Heart left ventricle (tissue), 16 donors: Measurements from ENCODE around the gene HTR6. TPM values are rescaled to one million over a fixed set of nuclear protein-coding genes. Genes with fewer than 3 reads are reported as not detected.
"Not testable (repeated sequence)": the region's sequence is repeated elsewhere in the genome, so short reads cannot be mapped to it uniquely, and the experiment has no call there.

Source experiments
- ATAC-seq, 4 donors: fragments of 200-7000 bp; cut with Tn5 transposase; one replicate each; pipeline ENCODE4 v1.9.1; 2020 to 2022; ENCODE audit warnings: moderate library complexity in 4 of 4, mild to moderate bottlenecking in 3 of 4, moderate number of reproducible peaks in 1 of 4
- DNase-seq, 5 donors: peaks; one replicate each; pipeline ENCODE4 v3.0.0-alpha.2; 2020
- H3K27ac ChIP-seq, 12 donors: fragments of 200-600 bp; sonication (generic) in 4 of 12; one replicate each; pipeline versions ENCODE4 v1.5.0 to v1.8.0; 2016 to 2022; ENCODE audit warnings: mild to moderate bottlenecking in 2 of 12
- H3K27me3 ChIP-seq, 9 donors: fragments of 200-600 bp; sonication (generic) in 2 of 9; one replicate each; pipeline versions ENCODE4 v1.5.1 to v1.8.0; 2016 to 2022; ENCODE audit warnings: mild to moderate bottlenecking in 3 of 9
- H3K36me3 ChIP-seq, 9 donors: fragments of 200-600 bp; sonication (generic) in 2 of 9; one replicate each; pipeline versions ENCODE4 v1.5.0 to v1.8.0; 2018 to 2022; ENCODE audit warnings: mild to moderate bottlenecking in 2 of 9
- H3K4me1 ChIP-seq, 12 donors: fragments of 200-600 bp; sonication (generic) in 4 of 12; one replicate each; pipeline versions ENCODE4 v1.5.0 to v1.8.0; 2016 to 2022; ENCODE audit warnings: mild to moderate bottlenecking in 3 of 12
- H3K4me3 ChIP-seq, 12 donors: fragments of 200-600 bp; sonication (generic) in 4 of 12; one replicate each; pipeline versions ENCODE4 v1.5.0 to v1.8.0; 2017 to 2022; ENCODE audit warnings: mild to moderate bottlenecking in 9 of 12, moderate library complexity in 4 of 12
- H3K9me3 ChIP-seq, 12 donors: fragments of 200-600 bp; sonication (generic) in 4 of 12; one replicate each; pipeline versions ENCODE4 v1.5.0 to v1.8.0; 2016 to 2022; ENCODE audit warnings: mild to moderate bottlenecking in 1 of 12
- CTCF ChIP-seq, 12 donors: fragments of 200-600 bp; sonication (generic) in 4 of 12; IDR thresholded peaks; one replicate each; pipeline versions ENCODE4 v1.5.0 to v1.8.0; 2018 to 2022; ENCODE audit warnings: antibody characterized with exemption in 12 of 12, mild to moderate bottlenecking in 5 of 12
- POLR2A ChIP-seq, 2 donors: fragments of 450-650 bp; IDR thresholded peaks; one replicate each; pipeline ENCODE4 v1.6.1; 2017; ENCODE audit warnings: antibody characterized with exemption in 2 of 2, mild to moderate bottlenecking in 2 of 2, moderate library complexity in 2 of 2
- WGBS, 4 donors: extraction: QIAGEN DNeasy Blood & Tissue Kit in 2 of 4; methylation state at CpG; one replicate each; pipeline versions ENCODE4 v1.1.5 to v1.1.7; 2013 to 2018; 5-methylcytosine and 5-hydroxymethylcytosine counted together
- intact Hi-C, 10 donors: fragments of 100-400 bp; cut with DNase I; formaldehyde crosslinking; loops; one replicate each; pipeline versions ENCODE4 v1.11.1 to v1.14.2; 2022
- polyA plus RNA-seq, 2 donors: library from polyadenylated mRNA; stranded (reverse); fragments of 200-250 nt; gene quantifications; one replicate each; pipeline ENCODE4 v1.2.3, GENCODE V29; 2013
- total RNA-seq, 9 donors: library from RNA; depleted of rRNA in 2 of 9; stranded (reverse); fragments of >200 nt in 2 of 9; fragmentation: NEBNext Ultra II Directional in 3 of 9; extraction: Animal tissue kit (Norgen Biotek cat#: 25700) in 3 of 9; gene quantifications; one replicate each; pipeline versions ENCODE4 v1.1.0 to v1.2.4, GENCODE V29; 2016 to 2023
- donor health status: ischemic (EF 13 %, LVEDD 7.1; RV severe dilation, severe dysfunction).
- donor health status: healthy with polysubstance abuse.
- donor health status: DM: no; HTN: yes; CAD: no.
- donor health status: DM: no; HTN: no; CAD: no.
- donor health status: ischemic (EF 25% LVEDD 6.9; RV normal size, moderate dysfunction).
- donor health status: ischemic (EF 25% LVEDD 5.7; RV mildly dilated, moderate dysfunction).
- donor health status: healthy.
- donor health status: DM: yes; HTN: yes; CAD: no.
- donor health status: ischemic (EF 35%, LVEDD 5.7; RV mildly dilated, moderate dysfunction).
- donor health status: nonischemic (EF 11% LVEDD 7.7; RV severe dilation, severe dysfunction).
- donor health status: DM: yes; HTN: yes; CAD: no.
- donor health status: PGD.
- donor health status: ischemic (EF 29% LVEDD 5.4; RV normal size, mild dysfunction).
- donor health status: nonischemic (EF 23%, LVEDD 6.1; RV moderate dilation, normal function).

HTR6 gene
- total and polyA plus RNA-seq, 11 donors: not detected

DNA sequence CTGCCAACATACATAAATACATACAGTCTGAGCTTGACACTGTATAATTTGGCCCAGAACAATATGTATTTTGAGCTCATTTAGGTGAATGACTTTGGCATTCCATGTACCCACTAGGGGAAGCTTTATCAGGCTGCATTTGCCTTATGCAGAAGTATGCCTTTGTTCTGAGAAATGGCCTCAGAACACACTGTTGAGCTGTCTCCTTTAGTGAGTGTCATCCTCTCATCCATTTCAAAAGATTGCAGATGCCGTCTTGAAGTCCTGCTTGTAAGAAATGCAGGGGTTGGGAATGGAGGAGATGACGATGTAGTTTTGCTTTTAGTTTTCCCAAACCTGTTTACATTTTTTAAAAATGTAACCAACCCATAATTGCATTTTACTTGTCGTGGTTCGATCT is 35.3 kb upstream of the HTR6 start:
- peaks cover 0 to 57% (median 38%) of the 10 kb centered on the region in 9 donors for H3K36me3 ChIP-seq
- ATAC-seq (no peak), DNase-seq (no peak)
- TF ChIP-seq POLR2A (IDR thresholded peaks at IDR 0.05): no peak
- no peak for TF ChIP-seq CTCF (IDR thresholded peaks at IDR 0.05)
- H3K4me3 ChIP-seq: no peak overlapping the region
- H3K9me3 ChIP-seq: no peaks in the 10 kb centered on the region
- H3K27ac ChIP-seq: no peak overlapping the region
- H3K27me3 ChIP-seq: no peaks in the 10 kb centered on the region
- intact Hi-C loops: no loop called here
- peaks cover 0 to 13% (median 0%) of the 10 kb centered on the region in 12 donors for H3K4me1 ChIP-seq
- WGBS, 4 donors: 82 to 84% (median 83%) methylated on average over 4 of the region's 4 CpGs

GRCh38 chr1:19630192-19630591 is 34.5 kb upstream of the HTR6 start:
- intact Hi-C loops, DNase-seq, H3K27ac ChIP-seq, H3K4me3 ChIP-seq, H3K9me3 ChIP-seq, H3K27me3 ChIP-seq, ATAC-seq: not testable (repeated sequence)
- Histone ChIP-seq H3K4me1 (peaks cover 0 to 13% (median 0%) of the 10 kb centered on the region in 12 donors), H3K36me3 (peaks cover 0 to 49% (median 30%) of the 10 kb centered on the region in 9 donors)
- 93 to 100% (median 97%) methylated on average over 1 of the region's 1 CpG for WGBS, 4 donors

DNA sequence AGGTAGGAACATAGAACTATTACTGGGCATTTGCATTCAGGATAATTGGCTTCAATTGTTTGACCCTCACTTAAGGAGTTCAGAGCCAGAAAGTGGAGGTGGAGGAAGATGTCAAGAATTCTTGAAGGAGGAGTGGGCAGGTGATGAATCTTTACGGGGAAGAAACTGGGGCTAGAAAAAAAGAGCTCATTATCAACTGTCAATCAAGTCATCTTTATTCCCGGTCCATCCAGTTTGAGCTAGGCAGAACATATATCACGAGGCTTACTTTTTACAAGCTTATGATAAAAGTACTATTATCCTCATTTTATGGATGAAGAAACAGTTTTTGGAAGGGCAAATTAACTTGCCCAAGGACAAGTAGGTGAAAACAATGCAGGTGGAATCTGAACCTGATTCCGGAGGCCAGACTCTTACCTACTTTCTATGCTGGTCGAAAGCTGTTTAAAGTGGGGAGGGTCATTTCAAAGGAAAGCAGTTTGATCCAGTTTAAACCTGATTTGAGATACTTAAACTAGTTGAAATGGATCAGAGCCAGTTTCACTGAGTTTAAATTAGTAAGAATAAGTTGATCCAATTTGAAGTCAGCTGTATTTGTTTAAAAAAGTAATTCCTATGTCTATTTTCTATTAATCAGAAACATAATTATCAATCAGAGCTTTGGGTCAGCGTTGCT is 33.8 kb upstream of the HTR6 start:
- WGBS, 4 donors: 86 to 93% (median 88%) methylated on average over 6 of the region's 6 CpGs
- intact Hi-C loops: no loop called here

GRCh38 chr1:19632211-19632610 is 32.5 kb upstream of the HTR6 start:
- no peaks in the 10 kb centered on the region for H3K27me3 ChIP-seq
- ATAC-seq (no peak), DNase-seq (no peak)
- no peaks in the 10 kb centered on the region for H3K9me3 ChIP-seq
- peaks cover 0 to 30% (median 10%) of the 10 kb centered on the region in 9 donors for H3K36me3 ChIP-seq
- TF ChIP-seq POLR2A (IDR thresholded peaks at IDR 0.05) (no peak), CTCF (IDR thresholded peaks at IDR 0.05) (no peak)
- H3K27ac ChIP-seq: no peak overlapping the region
- H3K4me3 ChIP-seq: no peak overlapping the region
- intact Hi-C loops: no loop called here
- 86 to 98% (median 97%) methylated on average over 2 of the region's 2 CpGs for WGBS, 4 donors
- H3K4me1 ChIP-seq: peaks cover 0 to 7% (median 0%) of the 10 kb centered on the region in 12 donors

More for the DNA sequence above, 33.8 kb upstream of the HTR6 start:
- H3K27me3 ChIP-seq: no peaks in the 10 kb centered on the region
- ATAC-seq (no peak), DNase-seq (no peak)
- peaks cover 0 to 43% (median 23%) of the 10 kb centered on the region in 9 donors for H3K36me3 ChIP-seq
- TF ChIP-seq CTCF (IDR thresholded peaks at IDR 0.05): no peak
- TF ChIP-seq POLR2A (IDR thresholded peaks at IDR 0.05): no peak
- H3K4me3 ChIP-seq: no peak overlapping the region
- no peaks in the 10 kb centered on the region for H3K9me3 ChIP-seq
- H3K4me1 ChIP-seq: peaks cover 0 to 10% (median 0%) of the 10 kb centered on the region in 12 donors
- no peak overlapping the region for H3K27ac ChIP-seq

- H3K4me3 ChIP-seq: no peak overlapping the region
- 91 to 94% (median 93%) methylated on average over 2 of the region's 2 CpGs for WGBS, 4 donors
- DNase-seq: no peak
- H3K9me3 ChIP-seq: no peaks in the 10 kb centered on the region
- H3K36me3 ChIP-seq: peaks cover 0 to 21% (median under 1%) of the 10 kb centered on the region in 9 donors
- peaks cover 0 to 7% (median 0%) of the 10 kb centered on the region in 12 donors for H3K4me1 ChIP-seq
- intact Hi-C loops: no loop called here
- no peak overlapping the region for H3K27ac ChIP-seq
- no peak for ATAC-seq
- H3K27me3 ChIP-seq: no peaks in the 10 kb centered on the region
- TF ChIP-seq CTCF (IDR thresholded peaks at IDR 0.05) (no peak), POLR2A (IDR thresholded peaks at IDR 0.05) (no peak)
These were observed 31.6 kb upstream of the HTR6 start for GRCh38 chr1:19633106-19633505.

GRCh38 chr1:19635064-19635463 is 29.6 kb upstream of the HTR6 start:
- ATAC-seq, intact Hi-C loops, H3K27ac ChIP-seq, DNase-seq, H3K27me3 ChIP-seq, H3K4me1 ChIP-seq, H3K9me3 ChIP-seq, H3K36me3 ChIP-seq, H3K4me3 ChIP-seq: not testable (repeated sequence)
- WGBS, 4 donors: 95 to 98% (median 97%) methylated on average over 9 of the region's 9 CpGs
